ENCODE results near the gene GOLGA8O.
A peak's percentile ranks its signal among the peaks of the same experiment; 100 is the strongest.
"Not testable (repeated sequence)": the region's sequence is repeated elsewhere in the genome, so short reads cannot be mapped to it uniquely, and the experiment has no call there.

Gene GOLGA8O

DNA sequence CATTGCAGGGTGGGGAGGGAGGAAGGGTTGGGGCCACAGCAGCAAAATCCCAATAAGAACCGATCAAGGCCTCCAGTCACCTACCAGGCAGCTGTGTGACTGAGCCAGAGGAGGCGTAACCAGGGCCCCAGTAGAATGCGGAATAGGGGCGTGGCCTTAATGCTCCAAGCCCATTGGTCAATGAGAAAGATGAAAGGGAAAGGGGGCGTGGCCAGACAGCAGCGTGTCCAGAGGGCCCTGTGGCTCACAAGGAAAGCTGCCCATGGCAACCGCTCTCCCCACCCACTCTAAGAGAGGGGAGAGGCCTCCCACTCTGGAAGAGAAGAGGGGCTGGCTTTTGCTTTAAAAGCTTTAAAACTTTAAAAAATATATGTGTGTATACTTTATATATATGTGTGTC lies at the start of gene GOLGA8O:
GOLGA8O (minus strand) TSS at position 101 of the 400 bp plus-strand sequence; CDS start at position 3, 98 bp downstream.
- not testable (repeated sequence) for DNase-seq

DNA sequence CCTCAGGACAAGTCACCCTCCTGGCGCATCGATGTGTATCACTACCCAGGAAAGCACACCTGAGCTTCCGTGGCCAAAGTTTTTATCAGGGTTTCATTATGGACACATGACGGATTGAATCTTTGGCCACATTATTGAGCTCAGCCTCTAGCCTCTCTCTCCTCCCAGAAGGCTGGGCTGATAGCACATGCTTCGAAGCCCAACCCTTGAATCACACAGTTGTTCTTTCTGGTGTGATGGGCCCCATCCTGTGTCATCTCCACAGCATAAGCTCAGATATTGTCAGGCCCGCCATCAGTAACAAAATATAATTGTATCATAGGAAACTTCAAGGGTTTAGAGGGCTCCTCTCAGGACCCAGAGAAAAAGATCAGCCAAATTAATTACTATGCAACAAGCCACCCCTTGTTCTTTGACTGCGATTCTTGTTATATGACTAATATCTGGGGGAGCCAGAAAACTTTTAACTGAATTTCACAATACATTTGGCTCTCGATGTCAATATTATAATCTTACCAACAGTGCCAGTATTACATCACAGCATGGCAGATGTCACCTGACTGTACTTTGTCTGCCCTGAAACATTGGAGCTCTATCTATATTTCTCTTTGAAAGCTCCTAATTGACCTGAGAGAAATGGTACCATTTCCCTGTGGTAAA lies 48.8 kb upstream of the GOLGA8O start:
- not testable (repeated sequence) for DNase-seq

GRCh38 chr15:32502946-32503345 lies 47.5 kb upstream of the GOLGA8O start:
- DNase-seq = not testable (repeated sequence)

DNA sequence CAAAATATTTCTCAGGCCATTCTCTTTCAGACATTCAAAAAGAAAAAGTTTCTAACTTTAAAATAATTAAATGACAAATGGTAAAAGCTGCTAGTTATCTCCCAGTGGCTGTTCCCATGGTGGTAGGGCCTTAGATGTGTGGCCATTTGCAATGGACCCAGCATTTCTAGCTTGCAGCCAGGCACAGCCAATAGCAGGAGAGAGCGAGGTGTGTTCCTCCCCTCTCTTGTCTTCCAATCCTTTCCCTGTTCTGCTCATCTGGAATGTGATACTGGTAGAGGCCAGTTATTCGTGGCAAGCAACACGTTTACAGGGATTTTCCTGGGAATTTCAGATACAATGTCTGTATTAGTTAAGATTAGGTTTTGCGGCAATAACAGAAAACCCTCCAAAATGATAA lies 37.3 kb upstream of the GOLGA8O start:
- not testable (repeated sequence) for DNase-seq

DNA sequence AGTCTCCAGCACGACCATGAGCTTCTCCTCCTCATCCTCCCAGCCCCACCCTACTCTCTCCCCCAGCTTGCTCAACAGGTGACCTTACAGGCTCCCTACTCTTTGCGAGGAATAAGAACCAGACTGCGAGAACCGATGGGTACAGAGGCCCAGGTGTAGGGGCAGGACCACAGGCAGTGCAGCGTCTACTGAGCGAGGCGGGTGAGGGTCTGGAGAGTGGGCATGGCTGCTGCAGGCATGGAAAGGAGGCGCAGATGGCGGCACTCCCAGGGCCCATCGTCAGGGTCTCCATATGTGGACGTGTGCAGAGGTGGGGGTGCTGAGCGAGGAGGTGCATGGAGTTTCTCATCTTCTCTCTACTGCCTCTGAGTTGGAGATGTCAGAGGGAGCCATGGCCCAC lies 31.0 kb upstream of the GOLGA8O start:
- DNase-seq = not testable (repeated sequence)

- not testable (repeated sequence) for DNase-seq
Observed at GRCh38 chr15:32483377-32483776, 27.9 kb upstream of the GOLGA8O start.

DNA sequence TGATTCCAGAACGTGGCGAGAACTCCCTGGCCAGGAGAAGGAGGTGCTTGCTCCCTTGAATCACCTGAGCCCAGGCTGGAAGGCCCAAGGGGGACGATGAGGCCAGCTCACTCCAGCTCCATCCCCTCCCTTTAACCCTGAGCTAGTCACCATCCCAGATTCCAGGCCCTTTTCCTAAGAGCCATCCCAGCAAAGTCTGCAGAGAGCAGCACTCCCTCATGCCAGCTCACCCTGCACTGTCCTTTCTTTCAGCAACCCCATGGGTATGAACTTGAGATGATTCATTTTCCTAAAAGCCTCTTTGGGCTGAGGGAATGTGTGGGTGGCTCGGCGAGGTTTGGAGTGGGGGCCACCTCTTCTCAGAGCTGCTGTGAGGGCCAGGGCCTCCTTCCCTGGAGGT lies 26.2 kb upstream of the GOLGA8O start:
- DNase-seq = not testable (repeated sequence)

DNA sequence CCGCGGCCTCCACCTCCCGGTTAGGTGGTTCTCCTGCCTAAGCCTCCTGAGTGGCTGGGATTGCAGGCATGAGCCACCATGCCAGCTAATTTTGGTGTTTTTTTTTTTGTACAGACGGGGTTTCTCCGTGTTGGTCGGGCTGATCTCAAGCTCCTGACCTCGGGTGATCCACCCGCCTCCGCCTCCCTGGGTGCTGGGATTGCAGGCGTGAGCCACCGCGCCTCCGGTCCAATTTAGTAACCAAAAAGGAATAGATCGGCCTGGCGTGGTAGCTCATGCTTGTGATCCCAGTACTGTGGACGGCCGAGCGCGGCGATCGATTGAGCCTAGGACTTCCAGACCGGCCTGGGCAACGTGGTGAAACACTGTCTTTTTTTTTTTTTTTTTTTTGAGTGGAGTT lies 12.6 kb upstream of the GOLGA8O start:
- not testable (repeated sequence) for DNase-seq

DNA sequence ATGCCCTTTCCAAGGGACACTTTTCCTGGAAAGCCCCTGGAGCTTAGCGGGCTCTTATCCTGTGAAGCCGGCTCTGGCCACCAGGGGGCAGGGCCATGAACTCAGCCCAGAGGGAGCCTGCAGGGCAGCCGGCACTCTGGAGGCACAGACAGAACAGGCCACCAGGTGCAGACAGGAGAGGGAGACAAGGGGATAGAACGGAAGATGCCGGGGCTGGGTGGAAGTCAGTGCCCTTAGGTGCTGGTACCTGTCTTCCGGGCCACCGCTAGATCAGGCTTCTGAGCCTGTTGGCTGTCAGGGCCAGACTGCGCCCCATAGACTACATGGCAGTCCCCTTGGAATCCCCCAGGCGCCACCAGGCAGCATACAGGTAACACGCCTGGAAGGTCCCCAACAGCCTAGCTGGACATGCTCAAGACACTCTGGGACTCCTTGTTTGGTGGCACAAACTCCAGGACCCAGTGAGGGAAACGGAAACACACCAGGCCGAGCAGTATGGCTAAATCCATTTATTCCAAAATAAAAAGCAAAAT lies 14.9 kb downstream of the GOLGA8O start:
- not testable (repeated sequence) for DNase-seq

DNA sequence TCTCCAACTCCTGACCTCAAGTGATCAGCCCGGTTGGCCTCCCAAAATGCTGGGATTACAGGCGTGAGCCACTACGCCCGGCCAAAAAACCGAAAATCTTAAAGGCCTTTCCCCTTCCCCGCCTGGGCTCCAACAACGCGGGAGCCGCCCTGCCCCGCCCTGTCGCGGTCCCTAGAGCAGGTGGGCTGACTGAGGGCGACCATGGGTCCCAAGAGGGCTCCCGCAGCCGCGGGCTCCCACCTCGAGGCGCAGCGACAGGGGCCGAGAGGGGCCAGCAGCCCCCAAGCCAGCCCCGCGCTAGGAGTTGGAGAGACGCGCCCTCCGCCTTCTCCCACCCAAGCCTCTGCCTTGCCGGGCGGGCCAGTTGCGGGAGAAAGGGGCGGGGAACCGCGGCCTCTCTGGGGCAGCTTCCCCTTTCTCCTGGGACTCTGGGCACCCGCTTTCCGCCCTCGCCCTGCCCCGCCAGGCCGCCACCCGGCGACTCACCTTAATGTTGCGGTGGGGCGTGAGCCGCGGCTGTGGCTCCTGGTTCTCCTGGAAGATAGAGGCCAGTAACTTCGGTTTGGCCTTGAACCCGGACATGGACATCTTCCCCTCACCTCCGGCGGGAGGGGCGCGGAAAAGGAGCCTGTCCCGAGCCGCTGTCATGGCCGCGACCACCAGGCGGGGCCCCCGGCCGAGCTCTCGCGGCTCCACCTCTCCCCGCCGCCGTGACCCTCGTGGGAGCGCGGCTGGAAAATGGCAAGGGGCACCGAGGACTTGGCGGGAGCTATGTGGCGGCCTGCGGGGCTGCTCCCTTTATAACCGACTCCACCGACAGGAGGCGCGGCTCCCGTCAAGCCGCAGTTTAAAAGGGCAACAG lies 21.1 kb downstream of the GOLGA8O start:
- DNase-seq = not testable (repeated sequence)

- not testable (repeated sequence) for DNase-seq
Observed at GRCh38 chr15:32427635-32428034, 27.8 kb downstream of the GOLGA8O start.

DNA sequence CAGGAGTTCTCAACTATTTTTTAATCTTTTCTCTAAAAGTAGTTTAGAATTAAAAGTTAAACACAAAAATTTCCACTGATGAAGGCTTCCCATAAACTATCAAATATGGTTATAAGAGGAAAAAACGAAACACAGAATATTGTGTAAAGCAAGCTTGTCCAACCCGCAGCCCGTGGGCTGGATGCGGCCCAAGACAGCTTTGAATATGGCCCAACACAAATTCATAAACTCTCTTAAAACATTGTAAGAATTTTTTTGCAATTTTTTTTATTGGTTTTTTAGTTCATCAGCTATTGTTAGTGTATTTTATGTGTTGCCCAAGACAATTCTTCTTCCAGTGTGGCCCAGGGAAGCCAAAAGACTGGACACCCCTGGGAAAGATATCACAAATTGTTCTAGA lies 28.9 kb downstream of the GOLGA8O start:
- not testable (repeated sequence) for DNase-seq

- DNase-seq = peak; percentile 53
Observed at GRCh38 chr15:32407903-32408302, 47.5 kb downstream of the GOLGA8O start.

DNA sequence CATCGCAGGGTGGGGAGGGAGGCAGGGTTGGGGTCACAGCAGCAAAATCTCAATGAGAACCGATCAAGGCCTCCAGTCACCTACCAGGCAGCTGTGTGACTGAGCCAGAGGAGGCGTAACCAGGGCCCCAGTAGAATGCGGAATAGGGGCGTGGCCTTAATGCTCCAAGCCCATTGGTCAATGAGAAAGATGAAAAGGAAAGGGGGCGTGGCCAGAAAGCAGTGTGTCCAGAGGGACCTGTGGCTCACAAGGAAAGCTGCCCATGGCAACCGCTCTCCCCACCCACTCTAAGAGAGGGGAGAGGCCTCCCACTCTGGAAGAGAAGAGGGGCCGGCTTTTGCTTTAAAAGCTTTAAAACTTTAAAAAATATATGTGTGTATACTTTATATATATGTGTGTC lies 52.2 kb downstream of the GOLGA8O start, which contains the start of gene GOLGA8K:
GOLGA8K (minus strand) TSS at position 101 of the 400 bp plus-strand sequence; CDS start at position 3, 98 bp downstream.
- DNase-seq = not testable (repeated sequence)

- DNase-seq = not testable (repeated sequence)
Observed at GRCh38 chr15:32396522-32396921, 58.9 kb downstream of the GOLGA8O start.

All from activated CD4-positive, alpha-beta T cell treated with anti-CD3 and anti-CD28 coated beads, Interleukin-10, Interleukin-2, amounts not matched to agents 100 ng/mL and 50 ng/mL, durations not matched to agents 16 hours and 8 hours (primary cell).